ENCODE results near the gene OXSR1. TPM values are rescaled to one million over a fixed set of nuclear protein-coding genes. Genes with fewer than 3 reads are reported as not detected.

OXSR1 gene
- total and polyA plus RNA-seq, 9 donors = 12.4 to 41.1 (median 28.4) TPM

DNA sequence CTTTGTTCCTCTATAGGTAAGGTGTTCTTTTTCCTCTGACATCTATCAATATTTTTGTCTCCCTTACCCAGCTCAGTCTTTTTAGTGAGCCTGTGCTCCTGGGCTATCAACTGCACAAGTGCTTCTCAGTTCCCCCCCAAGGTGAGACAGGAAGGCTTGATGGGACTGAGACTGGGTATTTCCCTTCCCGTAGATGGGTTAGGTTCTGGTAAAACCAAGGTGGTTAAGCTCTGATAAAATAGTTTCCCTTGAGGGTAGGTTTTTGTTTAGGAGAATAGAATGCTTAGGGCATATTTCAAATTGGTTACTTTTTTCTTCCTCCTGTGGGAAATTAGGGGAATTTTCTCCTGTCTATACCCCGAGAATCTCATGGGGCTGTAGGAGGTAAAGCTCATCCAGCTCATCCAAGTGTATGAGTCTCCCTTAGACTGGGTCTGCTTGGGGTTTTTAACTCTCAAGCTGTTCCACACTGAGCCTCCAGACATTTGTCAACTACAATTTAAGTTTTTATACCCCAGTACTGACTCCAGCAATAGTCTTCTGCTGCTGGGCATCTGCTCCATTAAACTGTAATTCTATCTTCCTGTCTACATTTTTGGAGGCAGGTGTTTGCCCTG is 44.9 kb downstream of the OXSR1 start:
- H3K36me3 ChIP-seq = no peaks in the 10 kb centered on the region
- no peak overlapping the region for H3K4me3 ChIP-seq
- DNase-seq = no peak
- no peaks in the 10 kb centered on the region for H3K4me1 ChIP-seq (ENCODE audit: insufficient read depth)
- no peaks in the 10 kb centered on the region for H3K27me3 ChIP-seq
- TF ChIP-seq, protein P1, sequence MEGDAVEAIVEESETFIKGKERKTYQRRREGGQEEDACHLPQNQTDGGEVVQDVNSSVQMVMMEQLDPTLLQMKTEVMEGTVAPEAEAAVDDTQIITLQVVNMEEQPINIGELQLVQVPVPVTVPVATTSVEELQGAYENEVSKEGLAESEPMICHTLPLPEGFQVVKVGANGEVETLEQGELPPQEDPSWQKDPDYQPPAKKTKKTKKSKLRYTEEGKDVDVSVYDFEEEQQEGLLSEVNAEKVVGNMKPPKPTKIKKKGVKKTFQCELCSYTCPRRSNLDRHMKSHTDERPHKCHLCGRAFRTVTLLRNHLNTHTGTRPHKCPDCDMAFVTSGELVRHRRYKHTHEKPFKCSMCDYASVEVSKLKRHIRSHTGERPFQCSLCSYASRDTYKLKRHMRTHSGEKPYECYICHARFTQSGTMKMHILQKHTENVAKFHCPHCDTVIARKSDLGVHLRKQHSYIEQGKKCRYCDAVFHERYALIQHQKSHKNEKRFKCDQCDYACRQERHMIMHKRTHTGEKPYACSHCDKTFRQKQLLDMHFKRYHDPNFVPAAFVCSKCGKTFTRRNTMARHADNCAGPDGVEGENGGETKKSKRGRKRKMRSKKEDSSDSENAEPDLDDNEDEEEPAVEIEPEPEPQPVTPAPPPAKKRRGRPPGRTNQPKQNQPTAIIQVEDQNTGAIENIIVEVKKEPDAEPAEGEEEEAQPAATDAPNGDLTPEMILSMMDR (IDR thresholded peaks at IDR 0.05) = no peak
- TF ChIP-seq EP300 (IDR thresholded peaks at IDR 0.05) (no peak), POLR2A (IDR thresholded peaks at IDR 0.05) (no peak)
- intact Hi-C loops (cut with DNase I) = no loop called here
- H3K27ac ChIP-seq = no peak overlapping the region
- WGBS, 3 donors = 92 to 97% (median 94%) methylated on average over 2 of the region's 2 CpGs
- H3K9me3 ChIP-seq = no peaks in the 10 kb centered on the region

DNA sequence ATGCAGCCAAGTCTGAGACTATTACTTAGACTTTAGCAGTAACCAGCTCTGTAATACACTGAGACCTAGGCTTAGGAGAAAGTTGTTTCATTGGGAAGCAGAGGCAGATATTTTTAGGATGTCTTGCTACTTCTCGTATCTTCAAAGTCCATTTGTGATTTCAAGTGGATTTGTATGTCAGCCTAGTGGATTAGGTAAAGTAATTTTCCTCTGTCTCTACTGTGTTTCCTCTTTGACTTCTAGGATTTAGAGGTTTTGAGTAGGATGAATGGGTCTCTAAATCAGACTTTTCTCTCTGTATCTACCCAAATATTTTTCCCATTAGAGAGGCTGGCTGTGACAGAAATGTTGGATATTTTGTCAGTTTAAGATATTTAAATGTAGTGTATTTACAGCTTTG is 46.8 kb downstream of the OXSR1 start:
- no peak for TF ChIP-seq POLR2A (IDR thresholded peaks at IDR 0.05)
- no peak for TF ChIP-seq EP300 (IDR thresholded peaks at IDR 0.05)
- TF ChIP-seq, protein P1 (IDR thresholded peaks at IDR 0.05) = no peak
- Histone ChIP-seq H3K27ac (no peak overlapping the region), H3K27me3 (no peaks in the 10 kb centered on the region), H3K36me3 (no peaks in the 10 kb centered on the region), H3K9me3 (no peaks in the 10 kb centered on the region), H3K4me1 (ENCODE audit: insufficient read depth) (no peaks in the 10 kb centered on the region), H3K4me3 (no peak overlapping the region)
- intact Hi-C loops (cut with DNase I) = no loop called here
- WGBS, 3 donors = 81 to 93% (median 85%) methylated on average over 1 of the region's 1 CpG
- no peak for DNase-seq

DNA sequence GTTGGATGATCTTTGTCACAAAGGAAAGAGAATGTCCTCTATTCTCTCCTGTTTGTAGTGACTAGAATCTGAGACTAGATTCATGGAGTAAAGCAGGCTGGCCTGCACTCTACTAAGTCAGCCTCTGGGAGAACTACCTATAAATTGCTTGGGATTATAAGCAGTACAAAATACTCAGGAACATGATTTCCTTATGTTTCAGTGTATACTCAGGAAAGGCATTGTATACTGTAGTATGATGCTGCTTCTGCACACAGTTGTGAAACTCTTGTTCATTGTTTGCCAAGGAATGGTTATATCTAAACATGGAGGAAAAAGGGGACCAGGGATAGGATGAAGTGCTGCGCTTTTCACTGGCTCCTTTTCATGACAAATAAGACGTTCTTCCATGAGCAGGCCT is 49.2 kb downstream of the OXSR1 start:
- 94 to 100% (median 98%) methylated on average over 2 of the region's 2 CpGs for WGBS, 3 donors
- Histone ChIP-seq H3K9me3 (no peaks in the 10 kb centered on the region), H3K27me3 (no peaks in the 10 kb centered on the region), H3K36me3 (no peaks in the 10 kb centered on the region), H3K27ac (no peak overlapping the region), H3K4me3 (no peak overlapping the region), H3K4me1 (ENCODE audit: insufficient read depth) (no peaks in the 10 kb centered on the region)
- intact Hi-C loops (cut with DNase I) = no loop called here
- TF ChIP-seq, protein P1 (IDR thresholded peaks at IDR 0.05) = no peak
- TF ChIP-seq EP300 (IDR thresholded peaks at IDR 0.05) (no peak), POLR2A (IDR thresholded peaks at IDR 0.05) (no peak)
- no peak for DNase-seq

DNA sequence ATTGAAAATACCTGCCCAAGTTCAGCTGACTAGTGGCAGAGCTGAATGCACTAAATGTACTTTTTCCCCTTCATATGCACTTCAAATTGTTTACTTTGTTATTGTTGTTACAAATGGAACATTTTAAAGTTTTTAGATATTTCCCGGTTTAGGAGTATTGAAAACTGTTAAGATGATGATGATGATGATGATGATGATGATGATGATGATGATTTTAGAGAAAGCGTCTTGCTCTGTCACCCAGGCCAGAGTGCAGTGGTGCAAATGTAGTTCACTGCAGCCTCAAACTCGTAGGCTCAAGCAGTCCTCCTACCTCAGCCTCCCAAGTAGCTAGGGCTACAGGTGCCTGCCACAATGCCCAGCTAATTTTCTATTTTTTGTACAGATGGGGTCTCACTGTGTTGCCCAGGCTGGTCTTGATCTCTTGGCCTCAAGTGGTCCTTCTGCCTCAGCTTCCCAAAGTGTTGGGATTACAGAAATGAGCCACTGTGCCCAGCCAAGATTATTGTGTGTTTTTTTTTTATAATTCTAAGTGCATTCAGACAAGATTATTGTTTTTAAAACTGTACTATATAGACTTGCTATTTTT is 54.4 kb downstream of the OXSR1 start:
- no peak overlapping the region for H3K4me3 ChIP-seq
- no peaks in the 10 kb centered on the region for H3K36me3 ChIP-seq
- no peak overlapping the region for H3K27ac ChIP-seq
- WGBS, 3 donors = 94 to 96% (median 95%) methylated on average over 3 of the region's 3 CpGs
- H3K27me3 ChIP-seq = no peaks in the 10 kb centered on the region
- no peaks in the 10 kb centered on the region for H3K9me3 ChIP-seq
- no peak for TF ChIP-seq EP300 (IDR thresholded peaks at IDR 0.05)
- TF ChIP-seq, protein P1 (IDR thresholded peaks at IDR 0.05) = no peak
- TF ChIP-seq POLR2A (IDR thresholded peaks at IDR 0.05) = no peak
- DNase-seq = no peak
- intact Hi-C loops (cut with DNase I) = no loop called here
- H3K4me1 ChIP-seq (ENCODE audit: insufficient read depth) = no peaks in the 10 kb centered on the region

Data from ovary (tissue), 9 donors.